HCT116 (cell line): ENCODE results near the gene FRMD8. TPM values are rescaled to one million over a fixed set of nuclear protein-coding genes. Genes with fewer than 3 reads are reported as not detected.

Source experiments
- ATAC-seq: fragments of 200-7000 bp; cut with Tn5 transposase; 2 replicates; pipeline ENCODE4 v1.9.1; 2020; ENCODE audit warnings: mild to moderate bottlenecking, moderate library complexity
- BruUV-seq: library from RNA; stranded (reverse); fragments of 400-500 nt; replicated peaks from 2 replicates; lab custom pipeline; 2021; lab: Mats Ljungman, UMichigan
- CTCF ChIA-PET: fragments of 300-600 bp; sonication (Branson Sonifier 250); formaldehyde crosslinking; loops from one replicate; lab custom pipeline; 2021; ENCODE audit warnings: antibody characterized with exemption; lab: Charles Lee
- POLR2A ChIA-PET: fragments of 300-600, 350-600 bp; sonication (Branson Sonifier 250); formaldehyde crosslinking; loops from one replicate; lab custom pipeline; 2021; ENCODE audit warnings: antibody characterized with exemption; lab: Charles Lee
- RAD21 ChIA-PET, 2 experiments: fragments of 300-600 bp; sonication (Branson Sonifier 250); formaldehyde crosslinking; loops; one replicate each; lab custom pipeline; 2023; ENCODE audit warnings: low total read pairs in 2 of 2; ENCODE audit not compliant: uncharacterized antibody in 2 of 2, unreplicated experiment in 2 of 2, low non-redundant PET in 1 of 2; lab: Charles Lee
- DNase-seq: peaks from one replicate; pipeline ENCODE4 v3.0.0-alpha.2; 2010; ENCODE audit warnings: low read depth, low spot score
- H2AFZ ChIP-seq: fragments of 200-600 bp; shearing (Covaris generic), sonication (generic); 2 replicates; pipeline ENCODE4 v1.6.1; 2017; ENCODE audit warnings: low read depth, mixed run types, mixed read lengths, antibody characterized with exemption, low read length; ENCODE audit not compliant: poor library complexity, severe bottlenecking
- H3K27ac ChIP-seq: 2 replicates; pipeline ENCODE4 v1.5.1; 2012; ENCODE audit warnings: low read depth, low read length
- H3K27me3 ChIP-seq: fragments of 200-600 bp; sonication (generic); 2 replicates; pipeline ENCODE4 v1.6.1; 2016; ENCODE audit warnings: mixed run types, low read length, mixed read lengths; ENCODE audit not compliant: insufficient read depth
- H3K36me3 ChIP-seq, 2 experiments: fragments of 200-500 bp in 1 of 2; fragments of 200-600 bp in 1 of 2; sonication (Bioruptor generic) in 1 of 2; sonication (generic) in 1 of 2; 2 replicates each; pipeline versions ENCODE4 v1.5.1 to v1.6.1; 2014 to 2016; ENCODE audit warnings: low read length in 2 of 2, inconsistent platforms in 1 of 2, mixed read lengths in 1 of 2, mixed run types in 1 of 2; ENCODE audit not compliant: insufficient read depth in 2 of 2, control insufficient read depth in 1 of 2
- H3K4me1 ChIP-seq, 2 experiments: fragments of 200-600 bp in 1 of 2; sonication (generic) in 1 of 2; 2 replicates each; pipeline versions ENCODE4 v1.5.1 to v1.6.1; 2012 to 2017; ENCODE audit warnings: low read length in 2 of 2, inconsistent platforms in 1 of 2, mild to moderate bottlenecking in 1 of 2, mixed read lengths in 1 of 2, mixed run types in 1 of 2, moderate library complexity in 1 of 2; ENCODE audit not compliant: insufficient read depth in 2 of 2, control insufficient read depth in 1 of 2
- H3K4me2 ChIP-seq: fragments of 200-600 bp; sonication (generic); 2 replicates; pipeline ENCODE4 v1.6.1; 2017; ENCODE audit warnings: mixed run types, low read length, mixed read lengths
- H3K4me3 ChIP-seq, 2 experiments: fragments of 200-600 bp in 1 of 2; sonication (generic) in 1 of 2; replicated peaks in 1 of 2; 2 replicates each; pipeline ENCODE4 v1.5.1; 2011 to 2016; ENCODE audit warnings: low read length in 2 of 2, control low read depth in 1 of 2, low read depth in 1 of 2, mild to moderate bottlenecking in 1 of 2, mixed read lengths in 1 of 2, mixed run types in 1 of 2
- H3K79me2 ChIP-seq: fragments of 200-600 bp; sonication (generic); 2 replicates; pipeline ENCODE4 v1.6.1; 2017; ENCODE audit warnings: mild to moderate bottlenecking, mixed run types, low read length, moderate library complexity, mixed read lengths; ENCODE audit not compliant: insufficient read depth
- H3K9ac ChIP-seq: fragments of 200-600 bp; sonication (generic); 2 replicates; pipeline ENCODE4 v1.6.1; 2016; ENCODE audit warnings: low read length, mixed read lengths
- H3K9me2 ChIP-seq: fragments of 200-600 bp; sonication (generic), shearing (Covaris generic); 2 replicates; pipeline ENCODE4 v1.6.1; 2017; ENCODE audit warnings: mixed run types, mild to moderate bottlenecking, moderate library complexity; ENCODE audit not compliant: insufficient read depth
- H3K9me3 ChIP-seq, 2 experiments: fragments of 200-500 bp in 1 of 2; fragments of 200-600 bp in 1 of 2; sonication (Bioruptor generic) in 1 of 2; sonication (generic) in 1 of 2; 2 replicates each; pipeline ENCODE4 v1.6.1; 2014 to 2017; ENCODE audit warnings: low read length in 2 of 2, mixed read lengths in 2 of 2, inconsistent platforms in 1 of 2, low read depth in 1 of 2, mild to moderate bottlenecking in 1 of 2, mixed run types in 1 of 2, moderate library complexity in 1 of 2; ENCODE audit not compliant: control insufficient read depth in 1 of 2, insufficient read depth in 1 of 2
- H4K20me1 ChIP-seq: fragments of 200-600 bp; sonication (generic), shearing (Covaris generic); 2 replicates; pipeline ENCODE4 v1.6.1; 2017; ENCODE audit warnings: mixed run types, mild to moderate bottlenecking, moderate library complexity; ENCODE audit not compliant: insufficient read depth
- CBX3 ChIP-seq: IDR thresholded peaks from 2 replicates; pipeline ENCODE4 v1.6.1; 2012; ENCODE audit warnings: low read depth
- ELF1 ChIP-seq: IDR thresholded peaks from 2 replicates; pipeline ENCODE4 v1.6.1; 2012; ENCODE audit warnings: low read depth, borderline replicate concordance
- POLR2AphosphoS5 ChIP-seq: IDR thresholded peaks from 2 replicates; pipeline ENCODE4 v1.6.1; 2011; ENCODE audit warnings: mild to moderate bottlenecking, low read depth, low read length, moderate library complexity
- SIN3A ChIP-seq: IDR thresholded peaks from 2 replicates; pipeline ENCODE4 v1.6.1; 2012; ENCODE audit warnings: low read depth
- SP1 ChIP-seq: IDR thresholded peaks from 2 replicates; pipeline ENCODE4 v1.6.1; 2012; ENCODE audit warnings: low read depth
- TCF7L2 ChIP-seq: IDR thresholded peaks from 2 replicates; pipeline ENCODE4 v1.7.0; 2011; ENCODE audit warnings: borderline replicate concordance, inconsistent platforms; ENCODE audit not compliant: insufficient read depth, insufficient read length; ENCODE audit errors: extremely low read depth
- ZBTB33 ChIP-seq: IDR thresholded peaks from 2 replicates; pipeline ENCODE4 v1.6.1; 2011; ENCODE audit warnings: mild to moderate bottlenecking, low read length, moderate library complexity; ENCODE audit not compliant: insufficient replicate concordance; ENCODE audit errors: extremely low read depth
- ZFX ChIP-seq: fragments of 450-650 bp; IDR thresholded peaks from 2 replicates; pipeline ENCODE4 v1.6.1; 2017
- intact Hi-C: fragments of 100-400 bp; cut with micrococcal nuclease; formaldehyde crosslinking; loops from 2 replicates; pipeline ENCODE4 v1.10.0; 2022
- total RNA-seq: library from RNA; stranded (reverse); gene quantifications from one replicate; pipeline ENCODE4 v1.2.1, GENCODE V29; 2021; ENCODE audit not compliant: unreplicated experiment

Gene FRMD8
- total RNA-seq, 1 experiment from 2014 or later, result 35.8 TPM

- Histone ChIP-seq H3K27me3 (no peaks in the 10 kb centered on the region), H3K4me2 (peak overlapping the region; percentile 96), H2AFZ (no peak overlapping the region), H3K9me3 (no peaks in the 10 kb centered on the region), H3K4me1 (peaks cover 74 to 100% of the 10 kb centered on the region in 2 experiments)
- DNase-seq (peak; percentile 87), ATAC-seq (peak; percentile 43)
- no TSS peak for BruUV-seq
- TF ChIP-seq POLR2AphosphoS5, result peak; percentile 82
- TF ChIP-seq SIN3A, result no peak
- no peak for TF ChIP-seq SP1
- TF ChIP-seq CBX3, result no peak
- peak; percentile 53 for TF ChIP-seq ZBTB33
- no peak for TF ChIP-seq ELF1
- no peak for TF ChIP-seq ZFX
- TF ChIP-seq TCF7L2, result peak; percentile 84
- TF ChIP-seq, all 23 proteins: peak for 3
- H3K4me3 ChIP-seq, result peak overlapping the region; percentile 51 to 77
- intact Hi-C loops, result loop anchor here (2.0 kb wide), 1 partner anchor 38 kb away; the partner anchor contains the start of gene SLC25A45
- peak overlapping the region; percentile 100 for H3K27ac ChIP-seq
- ChIA-PET RAD21 (no interaction called here), CTCF (no interaction called here), POLR2A (interaction anchor here (1.1 to 15.5 kb wide), 7 partner anchors 25 to 146 kb away, joined by 3 to 910 read pairs (median 3); partner anchors contain the start of gene MALAT1)
- H3K36me3 ChIP-seq, result peaks cover 0 to 8% of the 10 kb centered on the region in 2 experiments; a peak in 1 of 4 replicates
- H3K9me2 ChIP-seq, result no peaks in the 10 kb centered on the region
- peaks cover 24% of the 10 kb centered on the region for H4K20me1 ChIP-seq
- H3K9ac ChIP-seq, result peak overlapping the region; percentile 95
- H3K79me2 ChIP-seq, result peaks cover 44% of the 10 kb centered on the region
Observed at GRCh38 chr11:65420979-65421793, 34.7 kb downstream of the FRMD8 start.
